Sigmoid colon (tissue), 7 donors: ENCODE measurements around the gene FGD5. TPM values are rescaled to one million over a fixed set of nuclear protein-coding genes. Genes with fewer than 3 reads are reported as not detected.

Experiments used
- DNase-seq: peaks from one replicate; pipeline ENCODE4 v3.0.0-alpha.2; 2019
- H3K27ac ChIP-seq, 4 donors: fragments of 200-600 bp; sonication (generic); one replicate each; pipeline ENCODE4 v1.5.1; 2016 to 2019; ENCODE audit warnings: mild to moderate bottlenecking in 1 of 4
- H3K27me3 ChIP-seq, 3 donors: fragments of 200-600 bp; sonication (generic); one replicate each; pipeline ENCODE4 v1.5.1; 2019; ENCODE audit warnings: mild to moderate bottlenecking in 1 of 3
- H3K36me3 ChIP-seq, 4 donors: fragments of 200-600 bp; sonication (generic); one replicate each; pipeline ENCODE4 v1.5.1; 2016 to 2019
- H3K4me1 ChIP-seq, 4 donors: fragments of 200-600 bp; sonication (generic); one replicate each; pipeline ENCODE4 v1.5.1; 2017 to 2019
- H3K4me3 ChIP-seq, 4 donors: fragments of 200-600 bp; sonication (generic); one replicate each; pipeline ENCODE4 v1.5.1; 2017 to 2019; ENCODE audit warnings: mild to moderate bottlenecking in 2 of 4, moderate library complexity in 1 of 4
- H3K9me3 ChIP-seq, 4 donors: fragments of 200-600 bp in 3 of 4; sonication (generic) in 3 of 4; one replicate each; pipeline versions ENCODE4 v1.5.1 to v1.6.1; 2013 to 2019
- CTCF ChIP-seq, 4 experiments: fragments of 450-650 bp in 3 of 4; fragments of 200-600 bp in 1 of 4; IDR thresholded peaks; one replicate each; pipeline ENCODE4 v1.5.1; 2016 to 2019; ENCODE audit warnings: antibody characterized with exemption in 4 of 4, mild to moderate bottlenecking in 3 of 4, moderate library complexity in 2 of 4
- EP300 ChIP-seq, 4 donors: sonication (generic); formaldehyde crosslinking; IDR thresholded peaks; one replicate each; pipeline ENCODE4 v1.6.1; 2017; ENCODE audit warnings: antibody characterized with exemption in 4 of 4
- POLR2A ChIP-seq, 2 donors: fragments of 450-650 bp; IDR thresholded peaks; one replicate each; pipeline ENCODE4 v1.6.1; 2016; ENCODE audit warnings: antibody characterized with exemption in 2 of 2, mild to moderate bottlenecking in 2 of 2, moderate library complexity in 2 of 2
- POLR2AphosphoS5 ChIP-seq, 4 donors: sonication (generic); formaldehyde crosslinking; IDR thresholded peaks; one replicate each; pipeline ENCODE4 v1.6.1; 2017; ENCODE audit warnings: antibody characterized with exemption in 4 of 4
- WGBS, 2 donors: extraction: QIAGEN DNeasy Blood & Tissue Kit; methylation state at CpG; one replicate each; pipeline ENCODE4 v1.1.7; 2013; 5-methylcytosine and 5-hydroxymethylcytosine counted together
- intact Hi-C: fragments of 100-400 bp; cut with DNase I; formaldehyde crosslinking; loops from one replicate; pipeline ENCODE4 v1.15.1; 2023
- polyA plus RNA-seq, 3 donors: library from polyadenylated mRNA; stranded (reverse); fragments of 200-250 nt; gene quantifications; one replicate each; pipeline ENCODE4 v1.2.3, GENCODE V29; 2013
- total RNA-seq, 4 donors: library from RNA; depleted of rRNA; stranded (reverse); fragments of >200 nt; gene quantifications; one replicate each; pipeline ENCODE4 v1.1.0, GENCODE V29; 2016
- donor health status: healthy with polysubstance abuse.
- donor health status: Bipolar disorder and iron deficiency.
- donor health status: healthy.

The FGD5 gene
- total and polyA plus RNA-seq, 7 donors: 2.1 to 18.6 (median 6.4) TPM

GRCh38 chr3:14923476-14923875, 104.7 kb downstream of the FGD5 start:
- TF ChIP-seq POLR2A (IDR thresholded peaks at IDR 0.05) (no peak), POLR2AphosphoS5 (IDR thresholded peaks at IDR 0.05) (no peak), EP300 (IDR thresholded peaks at IDR 0.05) (no peak), CTCF (IDR thresholded peaks at IDR 0.05) (no peak)
- no peak for DNase-seq
- Histone ChIP-seq H3K27me3 (no peaks in the 10 kb centered on the region), H3K4me1 (peaks cover 0 to 6% (median 2%) of the 10 kb centered on the region in 4 donors), H3K4me3 (no peak overlapping the region), H3K36me3 (no peaks in the 10 kb centered on the region), H3K27ac (no peak overlapping the region), H3K9me3 (no peaks in the 10 kb centered on the region)
- intact Hi-C loops: loop anchor here (5.0 to 10.0 kb wide), 2 partner anchors 131 to 1269 kb away; no protein-coding TSS in a partner anchor
- WGBS, 2 donors: 82 to 89% methylated on average over 6 of the region's 6 CpGs

DNA sequence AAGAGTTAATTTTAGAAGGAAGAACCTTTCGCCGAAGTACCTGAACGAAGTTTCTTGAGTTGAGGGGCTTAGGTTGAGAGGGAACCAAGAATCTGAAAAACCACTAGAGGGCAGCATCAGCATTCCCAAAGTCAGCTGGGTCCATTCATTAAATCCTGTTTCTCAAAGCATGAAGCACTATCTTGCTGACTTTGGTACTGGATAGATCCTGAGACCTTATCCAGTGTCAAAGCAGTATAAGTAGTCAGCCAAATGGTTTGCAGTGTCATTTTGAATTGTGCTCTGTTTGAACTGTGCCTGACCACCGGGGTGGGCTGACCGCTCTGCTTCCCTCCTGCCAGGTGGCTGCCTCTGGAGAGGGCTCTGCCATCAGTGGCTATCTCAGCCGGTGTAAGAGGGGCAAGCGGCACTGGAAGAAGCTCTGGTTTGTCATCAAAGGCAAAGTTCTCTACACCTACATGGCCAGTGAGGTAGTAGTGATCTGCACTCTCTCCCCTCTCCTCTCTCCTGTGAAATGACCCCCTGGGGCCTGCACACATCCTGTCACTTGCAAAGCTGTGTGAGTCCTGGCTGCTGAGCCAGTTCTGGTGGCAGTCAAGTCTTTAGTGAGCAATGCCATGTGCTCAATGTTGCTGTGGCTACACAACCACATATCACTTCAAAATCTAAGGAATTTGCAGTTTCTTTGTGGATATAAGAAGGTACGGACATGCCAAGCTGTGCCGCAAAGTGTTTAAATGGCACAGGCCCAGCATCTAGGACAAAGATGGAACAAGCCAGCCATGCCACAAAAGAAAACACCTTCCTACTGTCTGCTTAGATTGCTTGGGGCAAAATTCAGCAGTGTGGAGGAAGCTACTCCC, 107.2 kb downstream of the FGD5 start:
- no peak overlapping the region for H3K4me3 ChIP-seq
- intact Hi-C loops: loop anchor here (10.0 kb wide), 1 partner anchor 1271 kb away; no protein-coding TSS in a partner anchor
- no peaks in the 10 kb centered on the region for H3K9me3 ChIP-seq
- peaks cover 0 to 5% (median under 1%) of the 10 kb centered on the region in 4 donors for H3K4me1 ChIP-seq
- 62 to 74% methylated on average over 9 of the region's 9 CpGs for WGBS, 2 donors
- H3K27me3 ChIP-seq: no peaks in the 10 kb centered on the region
- no peaks in the 10 kb centered on the region for H3K36me3 ChIP-seq
- no peak overlapping the region for H3K27ac ChIP-seq
- TF ChIP-seq EP300 (IDR thresholded peaks at IDR 0.05): no peak
- no peak for TF ChIP-seq POLR2A (IDR thresholded peaks at IDR 0.05)
- TF ChIP-seq CTCF (IDR thresholded peaks at IDR 0.05): peak in 2 of 4 experiments; percentile 65 to 72
- TF ChIP-seq POLR2AphosphoS5 (IDR thresholded peaks at IDR 0.05): no peak
- DNase-seq: no peak

GRCh38 chr3:14926592-14926991, 107.8 kb downstream of the FGD5 start:
- H3K9me3 ChIP-seq: no peaks in the 10 kb centered on the region
- H3K27ac ChIP-seq: no peak overlapping the region
- no peaks in the 10 kb centered on the region for H3K4me1 ChIP-seq
- WGBS, 2 donors: 75 to 83% methylated on average over 1 of the region's 1 CpG
- no peak for TF ChIP-seq CTCF (IDR thresholded peaks at IDR 0.05)
- no peak for TF ChIP-seq POLR2AphosphoS5 (IDR thresholded peaks at IDR 0.05)
- no peak for TF ChIP-seq EP300 (IDR thresholded peaks at IDR 0.05)
- no peak for TF ChIP-seq POLR2A (IDR thresholded peaks at IDR 0.05)
- intact Hi-C loops: loop anchor here (10.0 kb wide), 1 partner anchor 1272 kb away; no protein-coding TSS in a partner anchor
- H3K27me3 ChIP-seq: no peaks in the 10 kb centered on the region
- H3K36me3 ChIP-seq: no peaks in the 10 kb centered on the region
- DNase-seq: no peak
- no peak overlapping the region for H3K4me3 ChIP-seq

DNA sequence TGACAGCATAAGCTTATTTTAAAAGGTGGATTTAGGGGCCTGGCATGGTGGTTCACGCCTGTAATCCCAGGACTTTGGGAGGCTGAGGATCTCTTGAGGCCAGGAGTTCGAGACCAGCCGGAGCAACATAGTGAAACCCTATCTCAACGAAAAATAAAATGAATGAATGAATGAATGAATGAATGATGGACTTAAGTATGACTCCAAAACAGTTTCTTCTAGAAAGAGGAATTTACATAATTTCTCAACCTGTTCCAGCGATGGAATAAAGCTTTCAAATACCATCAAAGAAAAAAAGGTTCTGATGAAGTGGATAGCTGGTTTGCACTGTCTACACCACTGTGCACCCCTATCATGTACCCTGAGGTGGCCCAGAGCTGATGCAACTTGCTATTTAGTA, 108.5 kb downstream of the FGD5 start:
- no peak for DNase-seq
- no peak overlapping the region for H3K27ac ChIP-seq
- intact Hi-C loops: loop anchor here (10.0 kb wide), 1 partner anchor 1273 kb away; no protein-coding TSS in a partner anchor
- 91 to 95% methylated on average over 5 of the region's 5 CpGs for WGBS, 2 donors
- no peaks in the 10 kb centered on the region for H3K4me1 ChIP-seq
- H3K9me3 ChIP-seq: no peaks in the 10 kb centered on the region
- H3K36me3 ChIP-seq: no peaks in the 10 kb centered on the region
- no peaks in the 10 kb centered on the region for H3K27me3 ChIP-seq
- TF ChIP-seq POLR2A (IDR thresholded peaks at IDR 0.05) (no peak), POLR2AphosphoS5 (IDR thresholded peaks at IDR 0.05) (no peak), EP300 (IDR thresholded peaks at IDR 0.05) (no peak), CTCF (IDR thresholded peaks at IDR 0.05) (no peak)
- H3K4me3 ChIP-seq: no peak overlapping the region
